ENCODE data around the gene RMC1.
"Not testable (repeated sequence)": the region's sequence is repeated elsewhere in the genome, so short reads cannot be mapped to it uniquely, and the experiment has no call there.

The RMC1 gene

DNA sequence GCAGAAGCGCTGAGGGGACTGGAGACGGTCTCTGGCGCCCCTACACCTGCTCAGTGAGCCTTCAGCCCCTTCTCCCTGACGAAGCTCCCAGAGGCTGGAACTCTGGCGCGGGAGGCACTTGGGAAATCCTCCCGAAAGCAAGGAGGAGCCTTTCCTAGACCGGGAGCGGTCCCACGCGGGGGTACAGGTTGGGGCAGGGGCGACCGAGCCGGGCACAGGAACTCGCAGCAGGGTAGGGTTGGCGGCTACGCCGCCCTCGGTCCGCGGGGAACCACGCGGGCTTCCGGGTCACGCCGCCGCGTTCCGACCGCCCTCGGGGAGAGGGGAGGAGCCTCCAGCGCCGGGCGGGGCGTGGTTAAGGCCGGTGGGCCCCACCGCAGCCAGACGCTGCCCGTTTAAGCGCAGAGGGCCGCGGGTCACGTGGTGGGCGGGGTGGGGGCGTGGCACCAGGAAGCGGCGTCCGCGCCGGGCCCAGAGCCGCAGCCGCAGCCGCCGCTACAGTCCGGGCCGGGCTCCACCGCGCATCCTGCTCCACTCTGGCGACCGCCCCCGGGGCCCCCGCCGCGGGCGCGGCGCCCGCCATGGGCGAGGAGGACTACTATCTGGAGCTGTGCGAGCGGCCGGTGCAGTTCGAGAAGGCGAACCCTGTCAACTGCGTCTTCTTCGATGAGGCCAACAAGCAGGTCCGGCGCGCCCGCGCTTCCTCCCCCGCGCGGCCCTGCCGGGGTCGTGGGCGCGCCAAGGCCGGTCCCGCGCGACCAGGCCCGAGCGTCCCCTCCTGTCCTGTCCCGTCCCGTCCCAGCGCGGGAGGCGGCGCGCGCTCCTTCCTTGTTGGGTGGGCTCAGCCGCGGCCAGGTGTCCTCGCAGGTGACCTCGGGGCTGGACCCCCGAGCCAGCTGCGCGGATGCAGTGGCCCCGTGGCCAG, at the start of gene RMC1:
TSS of gene RMC1 (plus strand) at position 474 of the 925 bp plus-strand sequence. CDS start at position 582, 108 bp downstream.
- peak; percentile 99 for DNase-seq (ENCODE audit: low read depth)

DNA sequence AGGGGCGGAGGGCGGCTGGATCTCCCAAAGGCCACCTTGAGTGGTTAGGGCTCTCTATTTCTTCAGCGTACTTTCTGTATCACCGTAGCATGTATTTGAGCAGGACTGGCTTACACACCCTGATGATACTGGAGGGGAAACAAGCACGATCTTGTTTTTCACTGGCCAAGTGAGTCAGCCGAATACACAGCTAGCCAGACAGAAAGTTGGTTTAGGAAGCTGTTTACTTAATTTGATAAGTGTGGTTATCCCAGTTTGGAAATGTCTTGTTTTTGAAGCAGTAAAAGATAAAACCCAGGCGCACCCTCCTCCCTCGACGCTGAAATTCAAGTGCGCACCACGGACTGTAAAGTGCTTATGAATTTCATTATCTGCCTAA, 49.6 kb upstream of the RMC1 start:
- no peak for DNase-seq (ENCODE audit: low read depth)

DNA sequence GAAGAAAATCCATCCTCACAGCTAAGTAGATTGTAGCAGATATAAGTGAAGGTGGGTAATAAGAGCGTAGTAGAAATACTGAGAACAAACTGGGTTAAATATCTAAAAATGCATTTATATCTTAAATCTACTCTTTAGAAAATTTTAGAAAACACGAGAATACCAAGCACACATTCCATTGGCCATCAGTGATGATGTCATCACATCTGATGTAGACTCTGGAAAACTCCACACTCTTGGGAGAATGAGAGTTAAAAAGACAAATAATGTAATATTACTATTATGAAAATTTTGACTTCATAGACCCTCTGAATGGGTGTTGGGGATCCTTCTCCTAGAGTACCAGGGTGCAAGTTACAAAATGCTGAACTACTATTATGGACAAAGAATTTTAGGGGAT, 46.5 kb upstream of the RMC1 start:
- DNase-seq (ENCODE audit: low read depth): no peak

DNA sequence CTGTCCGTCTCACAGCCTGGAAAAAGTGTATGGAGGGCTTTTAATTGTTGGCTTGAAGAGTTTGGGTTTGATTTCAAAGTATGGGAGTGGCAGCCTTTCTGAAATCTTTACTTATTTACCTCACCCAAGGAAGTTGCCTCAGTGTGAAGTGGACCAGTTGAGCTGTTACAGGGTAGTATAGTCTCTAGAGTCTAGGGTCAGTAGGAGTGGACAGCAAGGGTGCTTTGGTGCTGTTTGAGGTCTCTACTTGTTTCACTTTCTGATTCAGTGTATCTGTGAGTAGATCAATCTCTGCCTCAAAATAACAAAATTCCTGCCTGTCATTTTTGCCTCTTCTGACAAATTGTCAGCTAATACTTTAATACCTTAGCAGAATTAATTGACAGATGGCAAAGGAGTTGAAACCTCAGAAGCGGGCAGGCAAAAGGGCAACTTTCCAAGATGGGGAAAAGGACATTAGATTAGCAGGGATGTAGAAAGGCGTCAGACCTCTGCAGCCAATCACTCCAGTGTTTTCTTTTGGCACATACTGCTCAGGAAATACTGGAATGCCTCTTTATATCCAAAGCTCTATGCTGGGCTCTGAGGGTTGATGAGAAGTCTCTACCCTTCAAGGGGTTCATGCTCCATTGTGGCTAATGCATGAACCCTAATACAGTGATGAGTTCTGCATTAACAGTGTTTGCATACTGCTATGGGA, 44.3 kb upstream of the RMC1 start:
- no peak for DNase-seq (ENCODE audit: low read depth)

DNA sequence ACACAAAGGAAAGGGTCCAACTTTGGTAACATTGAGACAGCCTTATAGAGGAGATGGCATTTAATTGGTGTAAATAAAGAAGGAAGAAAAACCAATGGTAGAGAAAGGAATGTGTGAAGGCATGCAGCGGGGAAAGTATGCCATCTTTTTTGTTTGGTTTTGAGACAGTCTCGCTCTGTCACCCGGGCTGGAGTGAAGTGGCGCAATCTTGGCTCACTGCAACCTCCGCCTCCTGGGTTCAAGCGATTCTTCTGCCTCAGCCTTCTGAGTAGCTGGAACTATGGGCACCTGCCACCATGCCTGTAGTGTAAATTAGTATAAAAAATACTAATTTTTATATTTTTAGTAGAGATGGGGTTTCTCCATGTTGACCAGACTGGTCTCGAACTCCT, 43.8 kb upstream of the RMC1 start:
- DNase-seq (ENCODE audit: low read depth): no peak

DNA sequence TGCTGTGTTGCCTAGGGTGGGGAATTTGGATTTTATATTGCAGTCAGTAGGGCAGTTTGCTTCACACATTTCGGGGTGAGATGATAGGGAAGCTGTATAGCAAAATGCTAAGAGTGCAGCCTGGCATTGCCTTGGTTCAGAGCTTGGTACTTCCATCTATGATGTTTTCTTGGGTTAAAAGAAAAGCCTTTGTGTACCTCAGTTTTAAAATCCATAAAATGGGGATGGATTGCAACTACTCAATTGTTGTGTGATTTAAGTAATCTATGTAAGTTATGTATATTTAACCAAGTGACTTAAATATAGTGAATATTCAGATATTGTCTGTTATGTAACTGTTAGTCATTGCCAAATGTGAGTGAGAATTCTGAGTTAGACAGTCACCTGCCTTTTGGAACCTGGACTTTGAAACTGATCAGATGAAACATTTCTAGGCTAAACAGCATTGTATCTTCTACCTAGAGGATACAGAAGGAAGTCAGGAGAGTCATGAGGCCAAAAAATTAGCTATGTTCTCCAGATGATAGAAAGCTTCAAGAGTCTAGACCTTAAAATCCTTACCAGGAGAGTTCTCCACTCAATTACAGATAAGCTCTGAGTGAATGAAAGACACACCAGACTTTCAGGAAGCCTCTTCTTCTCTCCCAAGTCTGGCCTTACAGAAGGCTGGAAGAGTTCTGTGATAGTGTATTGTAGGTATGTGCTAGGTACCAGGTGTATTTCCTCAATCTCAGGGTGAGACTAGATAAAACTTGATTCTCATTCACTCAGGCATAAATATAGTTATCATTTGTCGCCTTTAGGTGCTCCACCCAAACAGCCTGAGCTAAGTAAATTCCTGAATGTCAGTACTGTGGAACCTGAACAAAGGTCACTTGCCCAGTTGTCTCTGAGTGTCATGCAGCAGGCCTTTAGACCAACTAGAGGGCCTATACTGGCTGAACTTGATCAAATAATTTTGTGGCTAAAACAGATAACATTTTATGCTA, 42.7 kb upstream of the RMC1 start:
- no peak for DNase-seq (ENCODE audit: low read depth)

DNA sequence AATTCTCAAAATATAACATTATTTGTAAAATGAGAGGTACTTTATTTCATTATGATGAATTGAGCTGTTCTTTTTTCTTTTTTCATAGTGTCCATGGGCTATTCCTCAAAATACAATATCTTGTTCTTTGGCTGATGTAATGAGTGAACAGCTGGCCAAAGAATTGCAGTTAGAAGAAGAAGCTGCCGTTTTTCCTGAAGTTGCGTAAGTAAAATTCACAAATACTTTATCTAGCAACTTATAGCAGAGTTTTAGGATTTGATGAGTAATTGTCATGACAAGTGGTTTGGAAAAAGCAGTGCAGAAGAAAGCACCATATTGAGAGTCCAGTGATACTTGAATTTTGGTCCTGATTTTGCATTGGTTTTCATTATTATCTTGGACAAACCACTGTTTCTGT, 40.4 kb upstream of the RMC1 start:
- DNase-seq (ENCODE audit: low read depth): no peak

DNA sequence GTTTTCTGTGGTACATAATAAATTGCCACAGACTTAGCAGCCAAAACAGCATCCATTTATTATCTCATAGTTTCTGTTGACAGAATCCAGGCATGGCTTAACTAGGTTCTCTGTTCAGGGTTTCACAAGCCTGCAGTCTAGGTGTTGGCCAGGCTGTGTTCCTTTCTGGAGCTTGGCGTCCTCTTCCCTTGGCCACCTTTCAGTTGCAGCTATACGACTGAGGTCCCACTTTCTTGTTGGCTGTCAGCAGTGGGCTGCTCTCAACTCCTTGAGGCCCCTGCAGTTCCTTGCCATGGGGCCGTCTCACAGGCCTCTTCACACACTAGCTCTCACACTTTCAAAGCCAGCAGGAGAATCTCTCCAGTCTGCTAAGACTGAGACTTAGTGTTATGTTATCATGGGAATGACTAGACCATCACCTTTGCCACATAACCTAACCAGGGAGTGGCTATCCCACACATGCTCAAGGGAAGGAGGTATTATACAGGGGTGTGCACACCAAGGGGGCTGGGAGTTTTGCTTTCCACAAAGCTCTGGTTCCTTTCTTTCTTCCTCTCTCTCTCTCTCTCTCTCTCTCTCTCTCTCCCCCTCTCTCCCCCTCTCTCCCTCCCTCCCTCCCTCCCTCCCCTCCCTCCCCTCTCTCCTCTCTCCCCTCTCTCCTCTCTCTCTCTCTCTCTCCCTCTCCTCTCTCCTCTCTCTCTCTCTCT, 34.4 kb upstream of the RMC1 start:
- no peak for DNase-seq (ENCODE audit: low read depth)

DNA sequence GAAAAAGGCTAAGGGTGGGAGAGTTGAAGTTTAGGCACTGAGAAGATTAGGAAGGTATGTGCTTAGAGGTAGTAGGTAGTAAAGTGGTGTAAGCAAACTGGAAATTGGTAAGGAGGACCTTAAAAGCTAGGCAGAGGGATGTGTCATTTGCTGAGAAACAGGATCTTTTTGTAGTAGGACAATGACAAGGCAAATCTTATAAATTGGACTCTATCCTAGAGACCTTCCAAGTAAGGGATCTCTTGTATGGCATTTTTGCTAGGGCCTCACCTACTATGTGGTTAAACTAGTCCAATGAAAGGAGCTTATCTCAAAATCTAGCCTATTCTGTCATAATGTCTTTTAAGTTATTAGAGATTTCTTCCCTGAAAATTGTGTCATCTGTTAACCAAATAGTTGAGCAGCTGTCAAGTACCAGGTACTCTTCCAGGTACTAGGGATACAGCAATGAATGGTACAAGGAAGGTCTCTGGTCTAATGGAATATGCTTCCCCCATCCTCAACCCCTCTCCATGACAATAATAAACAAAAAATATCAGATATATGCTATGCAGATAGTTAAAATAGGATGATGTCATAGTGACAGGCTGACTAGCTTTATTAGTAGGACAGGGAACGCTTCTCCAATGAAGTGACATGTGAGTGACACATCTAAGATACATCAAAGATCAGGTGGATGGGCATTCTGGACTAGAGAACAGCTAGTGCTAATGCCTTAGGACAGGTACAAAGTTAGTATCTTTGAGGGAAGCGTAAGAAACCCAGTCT, 32.5 kb upstream of the RMC1 start:
- DNase-seq (ENCODE audit: low read depth): no peak

DNA sequence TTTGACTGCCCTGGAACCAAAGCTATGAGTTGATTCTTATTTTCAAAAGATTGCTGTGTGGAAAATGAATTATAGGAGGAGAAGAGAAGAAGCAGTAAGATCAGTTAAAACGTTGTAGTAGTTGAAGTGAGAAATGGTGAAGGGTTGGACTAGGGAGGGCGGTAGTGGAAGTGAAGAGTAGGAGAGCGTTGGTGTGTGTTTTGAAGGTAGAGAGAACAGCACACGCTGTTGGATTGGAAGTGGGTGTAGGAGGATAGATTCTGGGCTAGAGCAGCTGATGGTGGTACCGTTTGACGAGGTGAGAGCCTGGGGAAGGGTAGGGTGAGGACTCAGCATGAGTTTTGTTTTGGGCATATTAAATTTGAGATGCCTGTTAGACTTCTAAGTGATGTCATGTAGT, 31.8 kb upstream of the RMC1 start:
- DNase-seq (ENCODE audit: low read depth): no peak

DNA sequence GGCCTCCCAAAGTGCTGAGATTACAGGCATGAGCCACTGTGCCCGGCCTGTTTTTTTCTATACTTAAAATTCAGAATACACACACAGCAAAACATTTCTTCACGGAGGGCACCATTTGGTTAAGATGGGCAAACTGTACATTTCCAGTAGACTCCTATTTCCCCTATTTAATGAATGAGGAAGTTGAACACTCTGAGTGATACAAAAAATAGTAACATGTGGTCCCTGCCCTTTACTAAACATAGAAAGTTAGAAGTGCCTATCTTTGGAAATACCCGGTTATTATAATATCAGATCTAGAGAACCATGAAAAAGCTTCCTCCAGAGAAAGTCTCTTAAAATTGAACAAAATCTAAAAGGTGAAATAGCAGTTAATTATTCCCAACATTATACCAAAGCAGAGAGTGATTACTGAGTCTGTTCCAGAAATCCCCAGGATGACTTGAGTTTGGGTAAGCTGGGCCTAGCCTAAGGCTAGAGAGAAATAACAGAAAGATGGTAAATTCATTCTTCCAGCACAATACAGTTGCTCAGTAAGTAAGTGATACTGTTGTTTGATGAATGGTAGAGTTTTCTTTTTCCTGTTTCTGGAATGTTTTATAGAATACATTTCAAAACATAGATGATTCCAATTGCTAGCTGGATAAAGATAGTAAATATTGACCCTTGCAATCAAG, 23.3 kb upstream of the RMC1 start:
- DNase-seq (ENCODE audit: low read depth): no peak

DNA sequence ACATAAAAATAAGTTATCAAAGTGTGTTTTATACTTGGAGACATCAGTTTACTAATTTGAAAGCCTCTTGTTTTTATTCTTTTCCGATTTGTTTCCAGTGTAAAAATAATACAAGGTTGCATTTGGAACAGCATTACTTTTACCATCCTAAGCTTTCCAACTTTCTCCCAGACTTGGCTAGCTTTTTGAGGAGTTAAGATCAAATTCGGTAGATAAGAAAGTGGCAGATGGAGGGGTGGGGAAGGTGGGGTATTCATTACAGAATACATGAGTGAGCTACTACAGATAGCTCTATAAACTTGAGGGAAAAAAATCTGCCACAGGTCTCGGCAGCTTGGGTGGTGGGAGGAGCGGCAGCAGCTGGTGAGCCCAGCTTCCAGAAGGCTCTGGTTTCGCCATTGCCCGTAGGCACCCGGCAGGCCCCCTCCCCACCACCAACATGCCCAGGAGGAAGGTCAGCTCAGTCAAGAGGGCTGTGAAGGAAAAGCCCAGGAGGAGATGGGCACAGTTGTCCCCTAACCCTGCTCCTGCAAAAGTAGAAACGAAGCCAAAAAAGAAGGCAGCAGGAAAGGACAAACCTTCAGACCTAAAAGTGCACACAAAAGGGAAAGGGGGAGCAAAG, 18.6 kb upstream of the RMC1 start:
- no peak for DNase-seq (ENCODE audit: low read depth)

DNA sequence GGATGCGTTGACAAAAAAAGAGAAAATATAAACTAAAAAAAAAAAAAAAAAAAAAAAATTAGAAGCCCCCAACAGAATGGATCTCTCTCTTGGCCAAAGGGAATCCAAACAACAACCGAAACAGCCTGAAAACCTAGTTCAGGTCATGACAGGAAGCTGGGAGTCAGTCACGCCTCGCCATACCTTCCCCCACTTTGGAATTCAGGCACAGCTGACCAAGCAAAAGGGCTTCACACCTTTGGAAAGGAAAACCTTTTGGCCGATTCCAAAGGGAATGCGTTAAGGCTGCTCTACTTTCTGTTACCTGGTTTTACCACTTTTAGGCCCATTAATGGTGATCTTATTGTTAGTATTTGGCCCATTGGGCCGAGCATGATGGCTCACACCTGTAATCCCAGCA, 17.9 kb upstream of the RMC1 start:
- DNase-seq (ENCODE audit: low read depth): no peak

DNA sequence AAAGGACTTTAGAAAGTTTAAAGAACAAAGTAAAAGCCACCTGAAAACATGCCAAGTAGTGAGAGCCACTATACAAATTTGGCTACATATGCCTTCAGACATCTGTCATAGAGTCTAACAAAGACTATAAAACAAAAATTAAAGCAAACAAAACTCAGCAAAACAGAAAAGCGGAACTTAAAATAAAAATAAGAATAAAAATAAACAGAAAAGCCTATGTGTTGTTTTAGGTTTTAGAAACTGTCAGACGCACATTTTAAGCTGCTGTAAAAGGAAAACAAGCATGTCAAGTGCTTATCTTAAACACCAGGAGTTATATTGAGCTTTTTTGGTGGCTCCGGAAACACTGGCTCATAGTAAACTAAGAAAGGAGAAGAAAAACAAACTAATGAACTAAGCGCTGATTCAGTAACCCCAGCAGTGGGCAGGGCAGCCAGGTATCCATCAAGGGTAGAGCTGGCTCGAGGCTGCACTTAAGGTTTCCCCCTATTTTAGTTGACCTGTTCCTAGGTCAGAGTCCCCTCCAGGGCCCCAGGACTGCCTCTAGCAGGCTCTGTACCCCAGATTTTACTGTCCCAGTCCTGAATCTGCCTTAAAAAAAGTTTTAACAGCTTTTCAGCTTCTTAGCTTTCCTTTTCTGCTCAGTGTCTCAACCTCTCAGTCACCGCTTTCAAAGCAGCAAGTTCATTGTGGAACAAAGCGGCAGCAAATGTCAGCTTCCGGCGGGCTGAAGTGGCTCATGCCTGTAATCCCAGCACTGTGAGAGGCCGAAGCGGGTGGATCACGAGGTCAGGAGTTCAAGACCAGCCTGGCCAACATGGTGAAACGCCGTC, 15.4 kb upstream of the RMC1 start:
- peak; percentile 31 for DNase-seq (ENCODE audit: low read depth)

DNA sequence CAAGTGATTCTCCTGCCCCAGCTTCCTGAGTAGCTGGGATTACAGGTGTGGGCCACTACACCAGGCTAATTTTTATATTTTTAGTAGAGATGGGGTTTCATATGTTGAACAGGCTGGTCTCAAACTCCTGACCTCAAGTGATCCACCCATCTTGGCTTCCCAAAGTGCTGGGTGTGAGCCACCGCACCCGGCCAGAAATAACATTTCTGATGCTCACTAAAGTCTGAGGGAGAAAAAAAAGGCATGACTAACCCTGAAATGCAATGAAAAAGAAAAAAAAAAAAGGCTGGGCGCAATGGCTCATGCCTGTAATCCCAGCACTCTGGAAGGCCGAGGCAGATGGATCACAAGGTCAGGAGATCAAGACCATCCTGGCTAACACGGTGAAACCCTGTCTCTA, 13.7 kb upstream of the RMC1 start:
- not testable (repeated sequence) for DNase-seq (ENCODE audit: low read depth)

DNA sequence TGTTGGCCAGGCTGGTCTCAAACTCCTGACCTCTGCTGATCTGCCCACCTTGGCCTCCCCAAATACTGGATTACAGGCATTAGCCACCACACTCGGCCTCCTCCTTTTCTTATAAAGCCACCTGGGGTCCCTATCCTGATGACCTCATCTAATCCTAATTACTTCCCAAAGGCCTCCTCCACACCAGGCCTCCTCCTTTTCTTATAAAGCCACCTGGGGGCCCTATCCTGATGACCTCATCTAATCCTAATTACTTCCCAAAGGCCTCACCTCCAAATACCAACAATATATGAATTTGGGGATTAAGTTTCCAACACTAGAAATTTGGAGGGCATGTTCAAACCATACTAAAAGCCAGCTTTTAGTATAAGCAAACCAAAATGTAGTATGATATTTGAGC, 9.7 kb upstream of the RMC1 start:
- no peak for DNase-seq (ENCODE audit: low read depth)

DNA sequence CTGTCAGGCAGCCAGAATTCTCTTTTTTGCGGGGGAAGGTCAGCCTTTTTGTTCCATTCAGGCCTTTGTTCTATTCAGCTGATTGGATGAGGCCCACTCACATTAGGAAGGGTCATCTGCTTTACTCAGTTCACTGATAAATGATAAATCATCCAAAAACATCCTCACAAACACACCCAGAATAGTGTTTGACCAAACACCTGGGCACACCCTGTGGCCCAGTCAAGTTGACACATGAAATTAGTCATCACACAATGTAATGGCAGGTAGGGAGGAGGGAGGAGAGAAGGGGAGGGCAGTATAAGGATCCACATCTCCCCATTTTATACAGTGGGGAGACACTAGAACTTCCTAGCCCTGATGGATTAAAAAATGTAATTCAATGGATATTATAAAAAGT, 8.3 kb upstream of the RMC1 start:
- no peak for DNase-seq (ENCODE audit: low read depth)

DNA sequence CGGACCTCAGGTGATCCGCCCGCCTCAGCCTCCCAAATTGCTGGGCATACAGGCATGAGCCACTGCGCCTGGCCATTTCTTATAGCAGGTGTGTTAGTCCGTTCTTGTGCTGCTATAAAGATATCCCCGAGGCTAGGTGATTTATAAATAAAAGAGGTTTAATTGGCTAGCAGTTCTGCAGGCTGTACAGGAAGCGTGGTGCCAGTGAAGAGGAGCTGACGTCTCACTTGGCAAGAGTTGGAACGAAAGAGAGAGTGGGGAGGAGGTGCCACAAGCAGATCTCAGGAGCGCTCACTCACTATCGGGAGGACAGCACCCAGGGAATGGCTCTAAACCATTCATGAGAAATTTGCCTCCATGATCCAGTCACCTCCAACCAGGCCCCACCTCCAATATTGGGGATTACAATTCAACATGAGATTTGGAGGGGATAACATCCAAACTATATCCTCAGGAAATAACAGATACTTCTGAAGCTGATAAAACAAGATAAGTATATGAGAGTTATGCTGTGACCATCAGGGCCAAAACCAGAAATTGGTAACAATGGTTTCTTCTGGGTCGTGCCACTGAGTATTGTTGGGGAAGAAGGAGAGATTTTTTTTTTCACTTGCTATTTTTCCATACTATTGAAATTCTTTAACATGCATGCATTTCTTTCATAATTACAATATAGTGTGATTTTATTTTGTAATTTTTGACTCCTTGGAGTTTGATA, 7.4 kb upstream of the RMC1 start:
- no peak for DNase-seq (ENCODE audit: low read depth)

Measured in activated T-cell treated with anti-CD3 and anti-CD28 coated beads for 48 hours (primary cell).